Caco-2 (cell line): ENCODE measurements around the gene CWF19L1. TPM values are rescaled to one million over a fixed set of nuclear protein-coding genes. Genes with fewer than 3 reads are reported as not detected.

Experiments used
- BruUV-seq: library from RNA; stranded (reverse); fragments of 400-500 nt; replicated peaks from 2 replicates; lab custom pipeline; 2021; lab: Mats Ljungman, UMichigan
- CTCF ChIA-PET: fragments of 300-600 bp; sonication (Branson Sonifier 250); formaldehyde crosslinking; loops from one replicate; lab custom pipeline; 2022; ENCODE audit warnings: antibody characterized with exemption; lab: Charles Lee
- POLR2A ChIA-PET: fragments of 300-600 bp; sonication (Branson Sonifier 250); formaldehyde crosslinking; loops from one replicate; lab custom pipeline; 2022; ENCODE audit warnings: antibody characterized with exemption; lab: Charles Lee
- DNase-seq, 2 experiments: peaks; one replicate each; pipeline versions ENCODE4 v3.0.0 to v3.0.0-alpha.2; 2020 to 2022
- H3K27me3 ChIP-seq: replicated peaks from 2 replicates; pipeline ENCODE4 v1.6.0; 2011; ENCODE audit warnings: low read length; ENCODE audit not compliant: control insufficient read depth, insufficient read depth
- H3K36me3 ChIP-seq: 2 replicates; pipeline ENCODE4 v1.5.1; 2011; ENCODE audit warnings: low read length; ENCODE audit not compliant: control insufficient read depth, insufficient read depth
- H3K4me1 ChIP-seq: fragments of 250-450 bp; sonication (Bioruptor Pico); 2 replicates; pipeline ENCODE4 v1.5.1; 2020; ENCODE audit warnings: mild to moderate bottlenecking
- H3K4me3 ChIP-seq: 2 replicates; pipeline ENCODE4 v1.5.1; 2011; ENCODE audit warnings: low read depth, mild to moderate bottlenecking, control low read depth, low read length
- H3K9me3 ChIP-seq: fragments of 250-450 bp; sonication (Bioruptor Pico); 2 replicates; pipeline ENCODE4 v1.5.1; 2020; ENCODE audit warnings: mild to moderate bottlenecking, moderate library complexity
- H3K27ac Mint-ChIP-seq: one replicate; pipeline ENCODE4 v1.8.0; 2022; ENCODE audit warnings: mixed read lengths; ENCODE audit not compliant: unreplicated experiment
- H3K27me3 Mint-ChIP-seq: one replicate; pipeline ENCODE4 v1.8.0; 2022; ENCODE audit warnings: mixed read lengths; ENCODE audit not compliant: insufficient read depth, unreplicated experiment
- H3K36me3 Mint-ChIP-seq: one replicate; pipeline ENCODE4 v1.8.0; 2022; ENCODE audit warnings: mild to moderate bottlenecking, mixed read lengths; ENCODE audit not compliant: insufficient read depth, unreplicated experiment
- H3K4me1 Mint-ChIP-seq: one replicate; pipeline ENCODE4 v1.8.0; 2022; ENCODE audit warnings: low read depth, mixed read lengths; ENCODE audit not compliant: unreplicated experiment
- H3K4me3 Mint-ChIP-seq: one replicate; pipeline ENCODE4 v1.8.0; 2022; ENCODE audit warnings: mild to moderate bottlenecking, moderate library complexity, mixed read lengths; ENCODE audit not compliant: unreplicated experiment
- H3K9me3 Mint-ChIP-seq: one replicate; pipeline ENCODE4 v1.8.0; 2022; ENCODE audit warnings: mixed read lengths; ENCODE audit not compliant: unreplicated experiment
- CTCF ChIP-seq, 2 experiments: fragments of 200-600 bp in 1 of 2; IDR thresholded peaks; 1 replicate in 1 of 2; 2 replicates in 1 of 2; pipeline versions ENCODE4 v1.5.1 to v1.8.0; 2011 to 2022; ENCODE audit warnings: antibody characterized with exemption in 1 of 2, control low read depth in 1 of 2, inconsistent platforms in 1 of 2, low read depth in 1 of 2, low read length in 1 of 2, mild to moderate bottlenecking in 1 of 2, moderate library complexity in 1 of 2; ENCODE audit not compliant: insufficient read depth in 1 of 2, severe bottlenecking in 1 of 2, unreplicated experiment in 1 of 2
- intact Hi-C: fragments of 100-400 bp; cut with micrococcal nuclease; formaldehyde crosslinking; loops from one replicate; pipeline ENCODE4 v1.10.0; 2022; ENCODE audit not compliant: unreplicated experiment
- total RNA-seq: library from RNA; stranded (reverse); gene quantifications from 2 replicates; pipeline ENCODE4 v1.2.3, GENCODE V29; 2022

CWF19L1 gene
- total RNA-seq, 1 experiment from 2014 or later = 41.1 TPM

GRCh38 chr10:100307684-100308083 lies 40.2 kb upstream of the CWF19L1 start:
- intact Hi-C loops = no loop called here
- ChIA-PET POLR2A (no interaction called here), CTCF (no interaction called here)
- Mint-ChIP-seq H3K36me3 (no peaks in the 10 kb centered on the region), H3K27ac (no peak overlapping the region), H3K9me3 (no peaks in the 10 kb centered on the region), H3K4me3 (no peak overlapping the region), H3K4me1 (peaks cover 13% of the 10 kb centered on the region), H3K27me3 (no peaks in the 10 kb centered on the region)
- DNase-seq = no peak
- Histone ChIP-seq H3K4me3 (no peak overlapping the region), H3K27me3 (no peaks in the 10 kb centered on the region), H3K4me1 (0 out of 2 replicates have a peak, but pooled peaks cover 10% of the 10 kb centered on the region), H3K36me3 (no peaks in the 10 kb centered on the region), H3K9me3 (no peaks in the 10 kb centered on the region)
- no TSS peak for BruUV-seq
- TF ChIP-seq CTCF (IDR thresholded peaks at IDR 0.05; ENCODE audit: insufficient read depth in 1 of 2, low read depth in 1 of 2, low read length in 1 of 2, severe bottlenecking in 1 of 2, unreplicated experiment in 1 of 2) = no peak

- no TSS peak for BruUV-seq
- Histone ChIP-seq H3K36me3 (no peaks in the 10 kb centered on the region), H3K4me3 (no peak overlapping the region), H3K4me1 (peaks cover 13% of the 10 kb centered on the region), H3K27me3 (no peaks in the 10 kb centered on the region), H3K9me3 (no peaks in the 10 kb centered on the region)
- Mint-ChIP-seq H3K4me3 (no peak overlapping the region), H3K36me3 (no peaks in the 10 kb centered on the region), H3K9me3 (no peaks in the 10 kb centered on the region), H3K27ac (no peak overlapping the region), H3K27me3 (no peaks in the 10 kb centered on the region), H3K4me1 (peaks cover 12% of the 10 kb centered on the region)
- no peak for DNase-seq
- POLR2A ChIA-PET = no interaction called here
- TF ChIP-seq CTCF (IDR thresholded peaks at IDR 0.05; ENCODE audit: insufficient read depth in 1 of 2, low read depth in 1 of 2, low read length in 1 of 2, severe bottlenecking in 1 of 2, unreplicated experiment in 1 of 2) = no peak
- intact Hi-C loops = no loop called here
- CTCF ChIA-PET = no interaction called here
Observed at GRCh38 chr10:100306861-100307260, 39.4 kb upstream of the CWF19L1 start.

GRCh38 chr10:100304414-100304813 lies 37.0 kb upstream of the CWF19L1 start:
- Histone ChIP-seq H3K27me3 (no peaks in the 10 kb centered on the region), H3K9me3 (no peaks in the 10 kb centered on the region), H3K36me3 (no peaks in the 10 kb centered on the region), H3K4me1 (peaks cover 25% of the 10 kb centered on the region), H3K4me3 (no peak overlapping the region)
- DNase-seq = no peak
- POLR2A ChIA-PET = interaction anchor here (0.5 kb wide), 1 partner anchor 49 kb away, joined by 4 read pairs; no protein-coding TSS in a partner anchor
- no TSS peak for BruUV-seq
- intact Hi-C loops = no loop called here
- Mint-ChIP-seq H3K36me3 (peaks cover 6% of the 10 kb centered on the region), H3K9me3 (peaks cover 18% of the 10 kb centered on the region), H3K27me3 (no peaks in the 10 kb centered on the region), H3K4me3 (no peak overlapping the region), H3K4me1 (peaks cover 23% of the 10 kb centered on the region), H3K27ac (no peak overlapping the region)
- CTCF ChIA-PET = interaction anchor here (1.0 to 1.6 kb wide), 3 partner anchors 26 to 214 kb away, joined by 3 to 6 read pairs (median 5); partner anchors contain the start of gene PKD2L1
- no peak for TF ChIP-seq CTCF (IDR thresholded peaks at IDR 0.05; ENCODE audit: insufficient read depth in 1 of 2, low read depth in 1 of 2, low read length in 1 of 2, severe bottlenecking in 1 of 2, unreplicated experiment in 1 of 2)
